ENCODE measurements around the gene NELL1. TPM values are rescaled to one million over a fixed set of nuclear protein-coding genes. Genes with fewer than 3 reads are reported as not detected.
"Not testable (repeated sequence)": the region's sequence is repeated elsewhere in the genome, so short reads cannot be mapped to it uniquely, and the experiment has no call there.

NELL1 gene
- total and polyA plus RNA-seq, 10 donors: 0.20 TPM; not detected in 9

DNA sequence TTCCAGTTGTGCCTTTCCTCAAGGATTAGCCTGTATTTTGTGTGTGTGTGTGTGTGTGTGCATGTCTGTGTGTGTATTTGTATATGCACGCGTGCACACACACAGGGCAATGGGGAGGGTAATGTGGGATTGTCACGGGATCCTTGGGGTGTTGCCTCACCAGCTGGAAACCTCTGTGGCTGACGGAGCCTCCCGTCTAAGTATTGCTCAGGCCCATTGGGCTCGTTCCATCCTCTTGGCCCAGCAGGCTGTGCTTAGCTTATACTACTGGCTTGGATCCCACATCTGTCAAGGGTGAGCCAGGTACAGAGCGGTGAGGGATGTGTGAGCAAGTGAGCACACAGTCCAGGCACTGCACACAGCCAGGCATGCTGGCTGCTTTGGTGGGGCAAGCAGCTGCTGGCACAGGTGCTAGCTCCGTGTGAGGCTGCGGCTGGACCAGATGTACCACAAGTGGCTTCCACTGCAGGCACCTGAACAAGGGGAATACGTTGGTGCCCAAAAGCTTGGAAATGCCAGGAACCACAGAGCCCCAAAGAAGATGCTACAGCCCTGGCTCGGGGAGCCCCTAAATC, 462.8 kb downstream of the NELL1 start:
- DNase-seq: no peak
- H3K27ac ChIP-seq: no peak overlapping the region
- H3K36me3 ChIP-seq: no peaks in the 10 kb centered on the region
- no peaks in the 10 kb centered on the region for H3K27me3 ChIP-seq (replicated peaks in 1 of 7)
- 82 to 93% (median 89%) methylated on average over 9 to 11 of the region's 11 CpGs for WGBS, 5 donors
- no peaks in the 10 kb centered on the region for H3K9me3 ChIP-seq
- H3K4me1 ChIP-seq: no peaks in the 10 kb centered on the region
- TF ChIP-seq POLR2AphosphoS5 (IDR thresholded peaks at IDR 0.05) (no peak), CTCF (IDR thresholded peaks at IDR 0.05 in 8 of 11, conservative IDR thresholded peaks at IDR 0.05 in 3 of 11) (no peak), POLR2A (IDR thresholded peaks at IDR 0.05) (no peak)
- intact Hi-C loops (cut with DNase I; ENCODE audit: low total_unique reads): no loop called here
- H3K4me3 ChIP-seq: no peak overlapping the region

DNA sequence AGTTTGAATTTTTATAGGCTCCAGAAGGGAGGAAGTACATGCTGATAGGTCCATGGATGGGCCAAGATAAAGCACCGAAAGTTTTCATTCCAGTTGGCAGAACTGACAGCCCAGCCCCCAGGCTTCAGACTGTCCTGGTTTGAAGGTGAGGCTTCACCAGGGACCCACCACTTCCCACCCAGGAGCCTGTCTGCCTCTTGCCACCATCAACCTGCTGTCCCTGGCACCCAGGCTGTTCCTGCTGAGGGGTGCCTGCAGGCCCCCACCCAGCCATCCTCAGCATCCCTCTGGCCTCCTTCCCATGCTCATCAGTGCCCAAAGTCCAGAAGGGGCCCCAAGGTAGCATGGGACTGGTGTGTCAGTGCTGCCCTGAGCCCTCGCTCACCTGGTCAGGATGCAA, 463.9 kb downstream of the NELL1 start:
- 82 to 100% (median 92%) methylated on average over 2 of the region's 2 CpGs for WGBS, 5 donors
- TF ChIP-seq POLR2A (IDR thresholded peaks at IDR 0.05): no peak
- no peak for TF ChIP-seq POLR2AphosphoS5 (IDR thresholded peaks at IDR 0.05)
- no peak for TF ChIP-seq CTCF (IDR thresholded peaks at IDR 0.05 in 8 of 11, conservative IDR thresholded peaks at IDR 0.05 in 3 of 11)
- no peak for DNase-seq
- H3K9me3 ChIP-seq: no peaks in the 10 kb centered on the region
- H3K4me1 ChIP-seq: no peaks in the 10 kb centered on the region
- no peaks in the 10 kb centered on the region for H3K36me3 ChIP-seq
- no peak overlapping the region for H3K27ac ChIP-seq
- intact Hi-C loops (cut with DNase I; ENCODE audit: low total_unique reads): no loop called here
- H3K27me3 ChIP-seq (replicated peaks in 1 of 7): no peaks in the 10 kb centered on the region
- no peak overlapping the region for H3K4me3 ChIP-seq

GRCh38 chr11:21133722-21134121, 464.3 kb downstream of the NELL1 start:
- Histone ChIP-seq H3K4me1 (no peaks in the 10 kb centered on the region), H3K4me3 (no peak overlapping the region), H3K27me3 (replicated peaks in 1 of 7) (no peaks in the 10 kb centered on the region), H3K9me3 (no peaks in the 10 kb centered on the region), H3K36me3 (no peaks in the 10 kb centered on the region), H3K27ac (no peak overlapping the region)
- WGBS, 5 donors: 77 to 88% (median 81%) methylated on average over 6 of the region's 6 CpGs
- TF ChIP-seq POLR2AphosphoS5 (IDR thresholded peaks at IDR 0.05): no peak
- TF ChIP-seq CTCF (IDR thresholded peaks at IDR 0.05 in 8 of 11, conservative IDR thresholded peaks at IDR 0.05 in 3 of 11): no peak
- TF ChIP-seq POLR2A (IDR thresholded peaks at IDR 0.05): no peak
- intact Hi-C loops (cut with DNase I; ENCODE audit: low total_unique reads): no loop called here
- DNase-seq: no peak

DNA sequence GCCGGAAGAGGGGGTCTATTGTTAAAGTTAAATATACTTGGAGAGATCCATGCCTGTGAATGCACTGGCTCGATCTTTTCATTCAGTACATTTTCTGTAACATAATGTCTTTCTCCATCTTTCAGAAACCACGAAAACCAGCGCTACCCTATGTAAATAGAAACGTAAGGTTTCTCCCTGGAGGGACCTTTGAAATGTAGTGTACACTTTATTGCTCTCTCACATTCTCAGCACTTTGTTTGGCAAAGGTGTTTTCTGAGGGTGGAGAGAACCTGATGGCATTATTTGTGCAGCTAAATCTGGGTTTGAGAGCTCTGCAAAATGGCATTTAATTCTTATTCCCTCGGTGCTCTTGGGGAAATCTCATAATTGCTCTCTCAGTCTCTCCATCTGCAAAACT, 468.4 kb downstream of the NELL1 start:
- intact Hi-C loops (cut with DNase I; ENCODE audit: low total_unique reads): no loop called here
- Histone ChIP-seq H3K9me3 (no peaks in the 10 kb centered on the region), H3K4me1 (no peaks in the 10 kb centered on the region), H3K4me3 (no peak overlapping the region), H3K27ac (no peak overlapping the region), H3K36me3 (no peaks in the 10 kb centered on the region), H3K27me3 (replicated peaks in 1 of 7) (no peaks in the 10 kb centered on the region)
- WGBS, 5 donors: 65 to 80% (median 69%) methylated on average over 6 of the region's 6 CpGs
- TF ChIP-seq CTCF (IDR thresholded peaks at IDR 0.05 in 8 of 11, conservative IDR thresholded peaks at IDR 0.05 in 3 of 11): no peak
- no peak for TF ChIP-seq POLR2A (IDR thresholded peaks at IDR 0.05)
- TF ChIP-seq POLR2AphosphoS5 (IDR thresholded peaks at IDR 0.05): no peak
- DNase-seq: no peak

DNA sequence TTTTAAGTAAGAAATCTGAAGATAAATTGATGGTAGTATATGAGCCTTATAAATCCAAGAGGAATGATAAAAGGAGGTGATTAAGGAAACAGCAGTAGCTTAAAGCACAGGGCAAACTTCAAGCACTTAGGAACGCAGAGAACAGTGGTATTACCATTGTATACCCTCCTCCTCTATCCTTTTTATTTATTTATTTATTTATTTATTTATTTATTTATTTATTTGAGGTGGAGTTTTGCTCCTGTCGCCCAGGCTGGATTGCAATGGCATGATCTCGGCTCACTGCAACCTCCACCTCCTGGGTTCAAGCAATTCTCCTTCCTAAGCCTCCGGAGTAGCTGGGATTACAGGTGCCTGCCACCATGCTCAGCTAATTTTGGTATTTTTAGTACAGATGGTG, 472.2 kb downstream of the NELL1 start:
- 80 to 90% (median 86%) methylated on average over 4 of the region's 4 CpGs for WGBS, 5 donors
- H3K27me3 ChIP-seq (replicated peaks in 1 of 7); intact Hi-C loops (cut with DNase I; ENCODE audit: low total_unique reads): not testable (repeated sequence)

More for the DNA sequence above, 472.2 kb downstream of the NELL1 start:
- not testable (repeated sequence) for H3K4me1 ChIP-seq, H3K36me3 ChIP-seq, H3K9me3 ChIP-seq, DNase-seq, H3K27ac ChIP-seq, H3K4me3 ChIP-seq

Measured in spleen (tissue), 11 donors.